ENCODE data around the gene PPP4R4.
"Not testable (repeated sequence)": the region's sequence is repeated elsewhere in the genome, so short reads cannot be mapped to it uniquely, and the experiment has no call there.

PPP4R4 gene

GRCh38 chr14:94143711-94144110 lies 30.4 kb upstream of the PPP4R4 start:
- no peak for DNase-seq (ENCODE audit: low read depth)

DNA sequence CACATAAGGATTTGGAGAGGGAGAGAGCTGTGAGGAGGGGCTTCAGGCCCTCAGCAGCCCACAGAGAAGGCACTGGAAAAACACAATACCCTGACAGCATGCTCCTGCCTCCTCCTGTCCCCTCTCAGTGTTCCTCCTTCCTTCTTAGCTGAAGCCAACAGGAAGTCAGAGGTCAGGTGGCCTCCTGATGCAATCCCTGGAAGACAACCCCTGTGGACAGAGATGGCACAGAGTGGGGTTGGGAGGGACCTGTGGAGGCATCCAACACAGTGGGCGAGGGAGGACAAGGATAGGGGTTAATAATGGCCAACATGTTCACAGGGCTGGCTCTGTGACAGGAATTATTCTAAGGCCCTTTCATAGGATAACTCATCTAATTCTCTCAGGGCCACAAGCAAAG lies 29.4 kb upstream of the PPP4R4 start:
- no peak for DNase-seq (ENCODE audit: low read depth)

DNA sequence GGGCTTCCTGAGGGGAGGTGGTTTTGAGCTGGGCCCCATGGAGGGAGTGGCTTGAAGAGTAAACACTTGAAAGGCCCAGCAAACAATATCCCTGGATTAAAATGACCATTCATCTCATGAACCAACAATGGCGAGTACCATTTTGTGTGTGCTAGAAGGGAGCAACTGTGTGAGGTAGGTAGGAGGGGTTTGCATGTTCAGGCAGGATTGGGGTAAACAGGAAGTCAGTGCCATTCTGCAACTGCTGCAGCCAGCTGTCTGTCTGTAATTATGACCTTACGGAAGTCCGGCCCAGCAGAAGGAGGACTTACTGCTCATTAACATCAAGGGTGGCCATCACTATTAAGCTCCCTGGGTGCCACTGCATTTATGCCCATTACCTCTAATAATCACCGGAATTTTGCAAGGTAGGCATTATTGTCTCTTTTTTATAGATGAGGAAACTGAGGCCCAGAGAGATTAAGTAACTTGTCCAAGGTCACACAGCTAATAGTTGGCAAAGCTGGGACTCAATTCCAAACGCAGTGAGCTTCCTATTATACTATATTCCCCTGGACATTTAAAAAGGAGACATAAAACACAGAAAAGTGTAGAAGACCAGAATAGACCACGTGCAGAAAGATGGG lies 28.1 kb upstream of the PPP4R4 start:
- DNase-seq (ENCODE audit: low read depth) = no peak

- no peak for DNase-seq (ENCODE audit: low read depth)
Observed at GRCh38 chr14:94152676-94153075, 21.4 kb upstream of the PPP4R4 start.

DNA sequence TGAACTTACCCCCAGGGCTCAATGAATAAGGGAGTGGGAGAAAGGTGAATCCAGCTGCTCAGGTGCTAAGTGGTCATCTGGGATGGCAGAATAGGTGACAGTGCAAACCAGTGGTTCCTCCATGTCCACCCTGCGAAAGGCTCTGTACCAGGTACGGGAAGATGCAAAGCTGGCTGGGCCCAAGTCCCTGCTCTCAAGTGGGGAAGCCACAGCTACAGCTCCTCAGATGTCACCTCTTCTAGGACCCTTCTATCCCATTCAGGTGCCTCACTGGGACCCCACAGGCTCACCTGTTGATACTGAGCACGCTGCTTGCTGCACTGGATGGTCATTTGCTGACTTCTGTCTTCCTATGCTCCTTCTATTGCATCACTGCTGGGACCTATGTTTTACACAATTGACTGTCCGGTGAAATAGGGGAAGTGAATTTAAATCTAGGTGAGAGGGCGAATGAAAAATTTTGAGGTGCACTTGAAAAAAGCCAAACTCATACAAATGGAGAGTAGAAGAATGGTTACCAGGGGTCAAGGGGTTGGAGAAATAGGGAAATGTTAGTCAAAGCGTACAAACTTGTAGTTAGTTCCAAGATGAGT lies 20.3 kb upstream of the PPP4R4 start:
- no peak for DNase-seq (ENCODE audit: low read depth)

DNA sequence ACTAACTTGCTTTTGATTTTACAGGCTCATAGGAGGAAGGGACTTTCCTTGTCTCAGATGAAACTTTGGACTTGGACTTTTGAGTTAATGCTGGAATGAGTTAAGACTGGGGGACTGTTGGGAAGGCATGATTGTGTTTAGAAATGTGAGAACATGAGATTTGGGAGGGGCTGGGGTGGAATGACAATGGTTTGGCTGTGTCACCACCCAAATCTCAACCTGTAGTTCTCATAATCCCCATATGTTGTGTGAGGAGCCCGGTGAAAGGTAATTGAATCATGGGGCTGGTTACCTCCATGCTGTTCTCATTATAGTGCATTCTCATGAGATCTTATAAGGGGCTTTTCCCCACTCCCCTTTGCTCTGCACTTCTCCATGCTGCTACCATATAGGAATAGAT lies 18.0 kb upstream of the PPP4R4 start:
- DNase-seq (ENCODE audit: low read depth) = not testable (repeated sequence)

- DNase-seq (ENCODE audit: low read depth) = no peak
Observed at GRCh38 chr14:94157197-94157596, 16.9 kb upstream of the PPP4R4 start.

DNA sequence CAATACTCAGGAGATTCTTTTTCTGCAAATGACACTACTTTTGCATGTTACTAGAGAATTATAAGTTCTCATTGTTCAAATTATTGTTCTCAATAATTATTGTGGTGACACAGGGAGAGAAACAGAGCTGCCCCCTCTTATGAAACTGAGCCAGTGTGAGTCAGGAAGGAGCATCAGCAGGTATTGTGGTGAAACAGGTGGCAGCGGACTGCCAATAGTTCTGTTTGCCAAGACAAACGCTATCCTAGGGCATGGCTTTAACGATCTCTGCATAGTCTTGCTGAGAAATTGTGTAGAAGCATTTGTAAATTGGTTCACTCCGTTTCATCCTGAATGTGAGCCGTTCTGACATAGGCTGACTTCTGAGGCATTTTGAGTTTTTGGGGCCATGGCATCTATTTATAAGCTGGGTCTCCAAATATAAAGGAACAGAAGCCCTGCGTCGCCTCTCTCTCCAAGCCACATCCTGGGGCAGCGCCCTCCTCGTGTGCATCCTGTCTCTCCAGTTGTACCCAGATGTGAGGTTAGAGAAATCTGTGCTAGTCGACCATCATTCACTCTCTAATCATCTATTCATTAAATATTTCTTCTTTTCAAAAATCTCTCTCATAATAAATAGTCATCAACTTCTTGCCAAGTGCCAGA lies 15.8 kb upstream of the PPP4R4 start:
- no peak for DNase-seq (ENCODE audit: low read depth)

DNA sequence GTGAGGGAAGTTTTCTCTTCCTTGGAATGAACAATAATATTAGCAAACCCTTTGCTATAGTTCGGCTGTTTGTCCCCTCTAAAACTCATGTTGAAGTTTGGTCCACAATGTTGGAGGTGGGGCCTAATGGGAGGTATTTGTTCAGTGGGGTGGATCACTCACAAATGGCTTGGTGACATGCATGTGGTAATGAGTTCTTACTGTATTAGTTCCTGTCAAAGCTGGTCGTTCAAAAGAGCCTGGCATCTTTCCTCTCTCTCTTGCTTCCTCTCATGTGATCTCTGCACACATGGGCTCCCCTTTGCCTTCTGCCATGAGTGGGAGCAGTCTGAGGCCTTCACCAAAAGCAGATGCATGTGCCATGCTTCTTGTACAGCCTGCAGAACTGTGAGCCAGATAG lies 13.1 kb upstream of the PPP4R4 start:
- DNase-seq (ENCODE audit: low read depth) = no peak

DNA sequence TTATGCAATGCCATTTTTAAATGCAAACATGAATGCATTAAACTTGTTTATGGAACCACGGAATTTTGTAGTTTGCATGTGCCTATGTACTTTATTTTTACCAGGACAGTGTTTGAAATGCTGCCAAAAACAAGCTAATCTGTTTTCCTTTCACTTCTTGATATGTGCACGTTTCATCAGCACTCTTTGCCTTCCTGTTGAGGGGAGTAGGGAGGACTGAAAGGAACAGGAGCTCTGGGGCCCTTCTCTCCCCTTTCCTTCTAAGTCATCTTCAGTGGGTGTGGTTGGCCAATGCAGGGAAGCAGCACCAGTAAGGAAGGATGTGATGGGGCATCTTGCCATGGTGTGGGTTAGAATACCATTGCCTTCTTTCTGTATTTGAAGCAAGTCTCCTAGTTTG lies 12.1 kb upstream of the PPP4R4 start:
- DNase-seq (ENCODE audit: low read depth) = no peak

GRCh38 chr14:94162466-94162865 lies 11.7 kb upstream of the PPP4R4 start:
- no peak for DNase-seq (ENCODE audit: low read depth)

GRCh38 chr14:94163796-94164195 lies 10.3 kb upstream of the PPP4R4 start:
- DNase-seq (ENCODE audit: low read depth) = no peak

- DNase-seq (ENCODE audit: low read depth) = no peak
Observed at GRCh38 chr14:94164685-94165431, 9.3 kb upstream of the PPP4R4 start.

DNA sequence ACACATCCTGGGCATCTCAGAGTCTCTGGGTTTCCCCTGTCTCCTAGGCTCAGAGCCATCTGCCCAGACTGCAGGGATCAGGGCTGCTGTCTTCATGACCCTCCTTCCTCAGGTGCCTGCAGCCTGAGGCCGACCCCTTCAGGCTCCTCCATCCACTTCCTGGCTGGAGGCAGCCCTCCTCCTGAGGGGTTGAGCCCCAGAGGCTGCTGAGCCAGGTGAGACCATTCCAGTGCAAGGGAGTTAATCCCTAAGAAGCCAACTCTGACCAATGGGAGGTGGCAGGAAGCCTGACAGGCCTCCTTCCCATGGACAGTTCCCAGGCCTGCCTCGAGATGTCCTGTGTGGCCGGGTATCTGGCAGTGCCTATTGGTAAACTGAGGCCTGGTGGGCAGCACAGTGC lies 8.4 kb upstream of the PPP4R4 start:
- no peak for DNase-seq (ENCODE audit: low read depth)

GRCh38 chr14:94170136-94170535 lies 4.0 kb upstream of the PPP4R4 start:
- no peak for DNase-seq (ENCODE audit: low read depth)

- no peak for DNase-seq (ENCODE audit: low read depth)
Observed at GRCh38 chr14:94171208-94171607, 2.9 kb upstream of the PPP4R4 start.

GRCh38 chr14:94172545-94172944 lies 1.6 kb upstream of the PPP4R4 start:
- no peak for DNase-seq (ENCODE audit: low read depth)

GRCh38 chr14:94173471-94173884 lies 644 bp upstream of the PPP4R4 start:
- no peak for DNase-seq (ENCODE audit: low read depth)

- DNase-seq (ENCODE audit: low read depth) = no peak
Observed at GRCh38 chr14:94174604-94175010, 485 bp downstream of the PPP4R4 start.

GRCh38 chr14:94175011-94175745 lies 1.1 kb downstream of the PPP4R4 start:
- DNase-seq (ENCODE audit: low read depth) = no peak

DNA sequence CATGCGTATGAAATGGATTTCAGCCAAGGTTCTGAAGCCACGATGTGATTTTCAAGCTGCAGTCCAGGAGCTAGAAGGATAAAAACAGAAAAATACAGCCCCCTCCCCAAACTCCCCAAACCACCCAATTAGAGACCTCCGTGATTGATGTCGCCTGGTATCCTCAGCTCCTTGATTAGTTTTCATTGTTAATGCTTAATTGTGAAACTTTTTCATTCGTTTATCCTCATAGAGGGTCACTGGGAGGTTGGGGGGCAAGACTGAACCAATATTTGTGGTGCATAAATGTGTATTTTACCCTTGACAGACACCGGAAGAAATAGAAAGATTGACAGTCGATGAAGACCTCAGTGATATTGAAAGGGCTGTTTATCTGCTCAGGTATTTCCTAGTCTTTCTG lies 1.6 kb downstream of the PPP4R4 start:
- DNase-seq (ENCODE audit: low read depth) = no peak

- DNase-seq (ENCODE audit: low read depth) = no peak
Observed at GRCh38 chr14:94176808-94177207, 2.7 kb downstream of the PPP4R4 start.

All from activated T-cell treated with anti-CD3 and anti-CD28 coated beads for 24 hours (primary cell).